GM19452 (cell line): ENCODE results near the gene UCHL1.
A peak's percentile ranks its signal among the peaks of the same experiment; 100 is the strongest.

ENCODE experiments used
- ATAC-seq: cut with Tn5 transposase; IDR thresholded peaks from one replicate; pipeline ENCODE4 v1.9.1; 2021; ENCODE audit not compliant: unreplicated experiment

Gene UCHL1

DNA sequence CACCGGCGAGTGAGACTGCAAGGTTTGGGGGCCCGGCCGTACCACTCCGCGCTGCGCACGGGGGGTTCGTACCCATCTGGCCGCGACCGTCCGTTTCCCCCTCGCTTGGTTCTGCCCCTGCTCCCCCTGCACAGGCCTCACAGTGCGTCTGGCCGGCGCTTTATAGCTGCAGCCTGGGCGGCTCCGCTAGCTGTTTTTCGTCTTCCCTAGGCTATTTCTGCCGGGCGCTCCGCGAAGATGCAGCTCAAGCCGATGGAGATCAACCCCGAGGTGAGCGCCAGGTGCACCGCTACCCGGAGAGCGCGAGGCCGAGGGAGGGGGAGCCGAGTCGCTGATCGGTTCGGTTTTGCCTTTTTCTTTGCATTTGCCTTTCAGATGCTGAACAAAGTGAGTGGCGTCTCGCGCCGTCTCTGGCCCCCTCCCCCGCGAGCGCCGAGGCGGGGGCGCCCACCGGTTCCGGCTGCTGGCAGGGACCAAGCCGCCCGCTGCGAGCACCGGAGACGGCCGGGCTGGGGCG is at the start of gene UCHL1:
TSS of gene UCHL1 (plus strand) at position 189 of the 517 bp plus-strand sequence. CDS start at position 238, 49 bp downstream.
- no peak for ATAC-seq

DNA sequence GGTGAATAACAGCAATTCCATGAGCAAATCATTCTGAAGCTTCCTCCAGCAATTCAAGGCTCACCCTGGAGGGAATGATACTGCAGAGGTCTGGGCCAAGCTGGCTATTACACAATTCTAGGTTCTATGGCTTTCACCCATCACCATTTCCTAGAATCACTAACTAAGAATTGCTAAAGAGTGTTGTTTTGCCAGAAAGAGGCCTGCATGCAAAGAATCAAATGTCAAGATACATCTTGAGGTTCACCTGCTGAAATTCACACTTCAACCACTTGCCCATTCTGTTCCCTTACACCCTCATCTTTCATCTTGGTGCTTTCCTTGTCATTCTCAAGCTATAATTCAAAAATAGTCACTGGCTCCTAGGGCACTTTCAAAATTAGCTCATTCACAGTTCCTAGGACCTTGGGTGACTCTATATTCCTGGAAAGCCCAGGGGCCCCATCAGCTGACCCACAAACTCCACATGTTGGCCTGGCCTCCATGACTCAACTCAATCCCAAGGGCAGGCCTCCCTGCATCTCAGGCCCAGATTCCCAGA is 49.4 kb upstream of the UCHL1 start:
- ATAC-seq = peak; percentile 44

DNA sequence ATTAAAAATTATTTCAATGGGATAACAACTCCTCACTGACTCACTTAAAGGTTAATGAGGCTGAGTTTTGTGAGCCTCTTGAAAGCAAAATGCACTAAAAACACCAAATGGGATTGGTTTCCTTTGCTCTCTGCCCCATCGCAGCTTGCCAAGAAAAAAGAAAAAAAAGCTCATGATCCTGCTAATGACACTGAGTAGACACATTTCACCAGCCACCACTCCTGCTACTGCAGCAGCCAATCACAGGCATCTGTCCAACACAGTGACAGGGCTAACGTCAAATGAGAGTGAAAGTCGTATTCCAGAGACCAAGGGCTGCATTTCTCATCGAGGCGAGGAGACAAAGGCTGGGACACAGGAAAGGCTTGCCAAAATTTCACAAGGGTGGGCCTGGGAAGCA is 47.5 kb upstream of the UCHL1 start:
- no peak for ATAC-seq

DNA sequence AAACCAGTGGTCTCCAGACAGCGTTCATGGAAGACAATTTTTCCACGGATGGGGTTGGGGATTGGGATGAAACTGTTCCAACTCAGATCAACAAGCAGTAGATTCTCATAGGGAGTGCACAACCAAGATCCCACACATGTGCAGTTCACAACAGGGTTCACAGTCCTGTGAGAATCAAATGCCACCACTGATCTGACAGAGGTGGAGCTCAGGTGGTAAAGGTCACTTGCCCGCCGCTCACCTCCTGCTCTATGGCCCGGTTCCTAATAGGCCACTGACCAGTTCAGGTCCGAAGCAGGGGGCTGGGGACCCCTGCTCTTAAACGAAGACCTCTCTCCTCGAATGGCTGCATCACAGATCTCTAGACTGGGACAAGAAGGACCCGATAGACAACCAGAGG is 46.8 kb upstream of the UCHL1 start:
- no peak for ATAC-seq

DNA sequence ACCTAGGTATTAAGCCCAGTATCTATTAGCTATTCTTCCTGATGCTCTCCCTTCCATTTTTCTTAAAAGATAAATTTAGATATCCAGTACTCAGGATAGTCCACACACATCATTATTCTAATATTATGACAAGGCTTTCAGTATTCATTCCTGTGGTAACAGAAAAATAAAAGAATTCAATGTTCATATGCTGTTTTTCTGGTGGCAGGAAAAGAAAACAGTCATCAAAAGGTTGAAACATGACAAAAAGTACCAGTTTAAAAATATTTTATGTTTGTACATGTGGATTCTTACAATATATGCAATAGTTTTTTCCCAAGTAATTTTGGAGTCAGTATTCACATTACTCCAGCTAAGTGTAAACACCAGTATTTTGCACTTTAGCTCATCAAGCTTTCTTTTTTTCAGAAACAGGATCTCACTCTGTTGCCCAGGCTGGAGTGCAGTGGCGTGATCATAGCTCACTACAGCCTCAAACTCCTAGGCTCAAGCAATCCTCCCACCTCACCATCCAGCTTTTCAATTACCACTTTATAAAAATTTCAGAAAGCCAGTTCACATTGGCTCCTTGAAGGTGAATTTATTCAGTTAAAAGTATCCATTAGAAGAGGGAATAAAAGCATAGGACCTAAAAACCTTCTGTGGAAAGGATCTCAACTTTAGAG is 44.6 kb upstream of the UCHL1 start:
- ATAC-seq = no peak

DNA sequence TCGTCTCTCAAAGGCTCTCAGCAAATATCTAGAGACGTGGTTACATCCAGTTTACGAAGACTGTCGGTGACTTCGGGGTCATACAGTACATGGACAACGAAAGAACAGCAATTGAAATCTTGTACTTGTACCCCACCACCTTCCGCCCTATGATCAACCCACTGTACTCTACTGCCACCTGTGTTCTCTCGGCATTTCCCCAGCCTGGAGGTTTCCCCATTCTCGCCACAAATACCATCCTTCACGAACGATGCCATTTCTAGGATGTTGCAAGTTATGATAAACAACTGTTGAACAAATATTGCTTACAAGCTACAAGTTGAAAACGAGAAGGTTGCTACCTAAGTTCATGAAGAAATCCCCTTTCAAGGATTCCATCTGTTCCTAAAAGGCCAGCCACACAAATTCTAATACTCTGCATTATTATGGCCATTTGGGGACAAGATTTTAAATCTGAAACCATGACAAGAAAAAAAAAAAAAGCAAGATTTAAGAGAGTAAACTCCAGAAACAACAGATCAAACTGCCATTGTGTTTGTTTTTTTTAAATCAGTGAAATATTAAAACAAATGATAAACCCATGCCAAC is 44.0 kb upstream of the UCHL1 start:
- no peak for ATAC-seq

DNA sequence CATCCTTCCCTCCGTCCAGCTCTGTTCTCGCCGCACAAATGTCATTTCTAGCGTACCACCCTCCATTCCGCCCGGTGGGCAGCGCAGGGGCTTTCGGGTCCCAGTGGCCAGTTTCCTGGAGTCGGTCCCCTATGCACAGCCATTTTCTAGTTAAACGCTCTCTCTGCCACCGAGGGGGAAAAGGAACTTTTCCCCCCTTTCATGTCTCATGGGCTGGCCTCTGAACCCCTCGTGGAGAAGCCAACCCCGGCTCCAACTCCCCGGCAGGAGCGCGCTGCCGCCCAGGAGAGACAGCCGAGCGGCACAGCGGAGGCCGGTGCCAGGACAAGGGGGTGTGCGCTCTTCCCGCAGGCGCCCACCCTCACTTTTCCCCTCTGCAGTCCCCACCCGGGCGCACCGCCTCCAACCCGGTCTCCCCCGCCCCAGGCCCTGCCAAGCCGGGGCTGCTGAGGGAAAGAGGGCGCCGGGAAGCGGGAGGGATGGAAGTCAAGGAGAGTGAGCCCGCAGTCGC is 43.0 kb upstream of the UCHL1 start:
- ATAC-seq = peak; percentile 1

DNA sequence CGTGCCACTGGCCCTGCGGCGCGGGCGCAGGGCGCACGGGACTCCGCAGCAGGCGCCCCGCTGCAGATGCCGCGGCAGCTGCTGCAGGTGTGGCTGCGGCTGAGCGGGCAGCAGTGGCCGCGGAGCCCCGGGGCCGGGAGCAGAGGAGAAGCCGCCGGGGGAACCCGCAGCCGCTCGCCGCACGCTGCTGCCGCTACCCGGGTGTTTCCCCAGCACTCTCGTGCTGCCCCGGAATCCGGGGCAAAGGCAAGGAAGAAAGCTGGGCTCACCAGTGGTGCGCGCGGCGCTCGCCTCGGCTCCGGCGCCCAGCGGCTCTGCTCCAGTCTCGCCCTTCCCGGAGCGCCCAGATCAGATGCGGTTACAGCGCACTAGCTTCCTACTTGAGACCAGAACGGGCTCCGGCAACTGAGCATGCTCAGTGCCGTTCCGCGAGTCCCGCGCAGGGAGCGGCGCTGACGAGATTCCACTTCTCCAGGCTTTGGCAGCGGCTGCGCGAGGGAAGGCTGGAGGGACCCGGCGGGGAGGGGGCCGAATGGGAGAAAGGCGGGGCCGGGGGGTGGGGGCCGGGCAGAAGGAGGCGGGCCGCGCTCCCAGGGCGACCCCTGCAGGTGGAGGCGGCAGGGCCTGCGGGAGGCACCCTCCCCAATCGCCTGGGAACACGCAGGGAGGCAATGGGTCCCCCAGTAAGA is 42.4 kb upstream of the UCHL1 start, which contains the start of gene APBB2:
TSS of gene APBB2 (minus strand) at position 407 of the 689 bp plus-strand sequence. CDS start 181,288 bp downstream, outside the sequence.
- peak; percentile 47 for ATAC-seq

DNA sequence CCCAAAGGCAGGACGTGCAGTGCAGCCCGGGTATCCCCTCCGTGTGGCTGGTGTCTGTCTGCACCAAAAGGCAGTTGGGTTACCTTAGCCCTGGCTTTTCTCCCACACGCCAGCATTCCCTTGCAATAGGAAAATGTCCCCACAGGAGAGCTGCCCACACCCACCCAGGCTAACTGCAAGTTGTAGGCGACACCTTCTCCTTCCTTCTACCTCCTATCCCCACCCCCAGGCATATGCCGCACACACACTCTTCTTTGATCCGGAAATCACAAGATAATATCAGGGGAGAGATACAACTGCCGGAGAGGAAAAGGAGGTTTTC is 41.9 kb upstream of the UCHL1 start:
- peak; percentile 1 for ATAC-seq

DNA sequence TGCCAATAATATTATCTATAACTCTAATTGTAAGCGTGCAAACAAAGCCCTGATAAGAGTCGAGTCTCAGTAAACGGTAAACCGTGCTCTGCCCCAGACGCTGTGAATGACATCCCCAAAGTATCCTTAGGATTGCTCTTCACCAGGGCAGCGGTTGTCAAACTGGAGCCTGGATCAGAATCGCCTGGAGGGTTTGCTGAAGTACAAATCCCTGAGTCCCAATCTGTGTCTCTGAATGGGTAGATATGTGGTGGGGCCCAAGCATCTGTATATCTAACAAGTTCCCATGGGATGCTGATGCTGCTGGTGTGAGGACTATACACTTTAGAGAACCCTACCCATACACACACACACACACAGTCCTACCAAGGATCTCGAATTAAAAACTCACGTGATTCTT is 41.6 kb upstream of the UCHL1 start:
- ATAC-seq = no peak

DNA sequence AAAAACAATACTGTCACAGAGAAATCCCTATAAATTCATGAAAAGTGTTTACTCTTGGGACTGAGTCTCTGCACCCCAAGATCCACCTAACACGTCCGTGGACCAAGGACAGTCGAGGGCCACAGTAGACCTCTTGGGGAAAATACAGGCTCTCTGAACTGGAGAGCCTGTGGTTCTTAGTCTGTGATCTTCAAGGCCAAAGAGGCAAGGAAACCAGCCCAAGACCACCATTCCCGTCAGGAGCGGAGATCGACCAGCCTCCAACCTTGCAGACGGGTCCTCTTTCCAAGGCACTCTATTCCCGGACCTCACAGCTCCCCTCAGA is 40.8 kb upstream of the UCHL1 start:
- peak; percentile 4 for ATAC-seq

DNA sequence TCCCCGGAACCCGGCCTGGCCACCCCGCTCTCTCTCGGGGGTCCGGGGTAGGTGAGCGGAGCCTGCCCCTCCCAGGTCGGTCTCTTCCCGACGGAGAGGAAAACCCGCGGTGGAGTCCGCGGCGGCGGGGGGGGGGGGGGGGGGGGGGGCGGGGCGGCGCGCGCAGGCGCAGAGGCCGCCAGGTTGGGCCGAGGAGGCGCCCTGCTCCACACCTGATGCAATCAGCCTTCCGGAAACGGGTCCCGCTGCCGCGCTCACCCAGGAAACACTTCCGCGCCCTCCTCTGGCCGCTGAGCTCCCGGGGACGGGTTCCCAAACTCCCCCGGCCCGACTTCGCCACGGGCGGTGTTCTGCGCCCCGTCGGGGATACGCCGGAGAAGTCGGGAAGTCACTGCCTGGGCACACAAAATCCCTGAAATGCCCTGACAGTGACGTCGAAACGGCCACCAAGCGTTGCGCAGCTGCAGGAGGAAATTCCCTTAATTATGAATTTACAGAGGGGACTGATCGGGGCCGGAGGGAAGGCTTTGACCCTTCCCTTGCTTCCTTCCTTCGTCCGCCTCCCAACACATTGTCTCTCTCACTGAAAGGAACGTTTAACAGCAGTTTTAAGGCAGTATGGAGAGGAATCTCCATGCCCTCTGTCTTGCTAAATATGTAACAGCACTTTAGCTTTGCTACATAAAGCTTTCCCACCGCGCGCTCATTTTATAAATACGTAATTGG is 40.3 kb upstream of the UCHL1 start:
- peak; percentile 52 for ATAC-seq

DNA sequence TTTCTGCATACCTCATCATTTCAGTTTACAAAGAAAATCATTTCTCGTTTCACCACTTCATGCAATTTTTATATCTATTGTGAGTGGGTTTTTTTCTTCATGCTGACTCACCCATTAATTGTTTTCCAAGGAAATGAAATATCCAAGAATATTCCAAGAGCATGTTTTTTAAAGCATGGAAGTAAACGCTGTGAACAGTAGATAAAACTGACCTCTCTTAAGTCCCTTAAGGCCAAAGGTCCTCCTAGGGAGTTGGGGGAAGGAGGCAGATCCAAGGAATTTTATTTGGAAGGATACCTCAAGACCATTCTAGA is 39.8 kb upstream of the UCHL1 start:
- no peak for ATAC-seq

DNA sequence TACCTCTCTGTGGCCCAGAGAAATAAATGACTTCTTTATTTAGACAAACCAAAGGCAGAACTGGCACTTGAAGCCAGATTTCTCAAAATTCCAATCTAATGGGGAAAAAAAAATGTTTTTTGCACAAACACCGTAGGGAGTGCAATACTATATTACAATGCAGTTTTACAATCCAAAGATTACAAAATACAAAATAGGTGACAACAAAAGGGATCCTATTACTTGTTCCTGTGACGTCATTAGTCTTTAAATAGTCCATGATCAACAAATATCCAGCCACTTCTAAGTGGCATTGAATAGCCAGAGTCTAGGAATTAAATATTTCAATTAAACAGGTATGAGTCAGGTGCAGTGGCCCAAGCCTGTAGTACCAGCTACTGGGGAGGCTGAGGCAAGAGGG is 39.4 kb upstream of the UCHL1 start:
- ATAC-seq = no peak

DNA sequence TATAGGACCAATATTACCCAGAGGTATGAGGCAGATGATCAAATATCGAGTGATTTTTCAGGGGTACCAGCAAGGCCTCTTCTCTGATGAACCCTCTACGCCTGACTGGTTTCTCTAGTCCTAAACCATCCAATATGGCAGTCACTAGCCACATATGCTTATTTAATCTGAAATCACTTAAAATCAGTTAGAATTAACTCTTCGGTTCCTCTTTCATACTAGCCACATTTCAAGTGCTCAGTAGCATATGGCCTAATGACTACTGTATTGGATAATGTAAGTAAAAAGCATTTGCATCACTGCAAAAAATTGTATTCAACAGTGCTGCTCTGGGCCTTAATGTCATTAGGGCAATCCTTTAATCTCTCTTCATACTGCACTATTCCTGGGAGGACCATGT is 38.0 kb upstream of the UCHL1 start:
- no peak for ATAC-seq

DNA sequence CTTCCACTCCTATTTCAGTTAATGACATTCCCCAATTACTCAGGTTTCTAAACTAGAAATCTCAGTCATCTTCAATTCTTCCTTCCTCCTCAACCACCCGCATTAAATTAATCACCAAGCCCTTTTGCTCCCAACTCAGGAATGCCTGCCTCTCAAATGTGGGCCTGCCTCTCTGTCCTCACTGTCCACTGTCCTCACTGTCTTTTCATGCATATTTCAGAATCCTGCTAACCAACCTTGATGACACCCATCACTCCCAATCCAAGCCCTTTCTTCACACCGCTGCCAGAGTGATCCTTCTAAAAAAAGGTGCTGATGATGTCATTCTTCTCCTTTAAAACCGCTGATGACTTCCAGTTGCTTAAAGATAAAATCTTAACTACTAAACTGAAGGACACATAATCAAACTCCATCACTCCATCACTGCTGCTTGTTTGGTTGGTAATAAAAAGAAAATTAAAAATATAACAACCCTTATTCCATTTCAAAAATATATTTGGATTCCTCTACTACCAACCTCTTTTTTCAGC is 37.2 kb upstream of the UCHL1 start:
- ATAC-seq = no peak

DNA sequence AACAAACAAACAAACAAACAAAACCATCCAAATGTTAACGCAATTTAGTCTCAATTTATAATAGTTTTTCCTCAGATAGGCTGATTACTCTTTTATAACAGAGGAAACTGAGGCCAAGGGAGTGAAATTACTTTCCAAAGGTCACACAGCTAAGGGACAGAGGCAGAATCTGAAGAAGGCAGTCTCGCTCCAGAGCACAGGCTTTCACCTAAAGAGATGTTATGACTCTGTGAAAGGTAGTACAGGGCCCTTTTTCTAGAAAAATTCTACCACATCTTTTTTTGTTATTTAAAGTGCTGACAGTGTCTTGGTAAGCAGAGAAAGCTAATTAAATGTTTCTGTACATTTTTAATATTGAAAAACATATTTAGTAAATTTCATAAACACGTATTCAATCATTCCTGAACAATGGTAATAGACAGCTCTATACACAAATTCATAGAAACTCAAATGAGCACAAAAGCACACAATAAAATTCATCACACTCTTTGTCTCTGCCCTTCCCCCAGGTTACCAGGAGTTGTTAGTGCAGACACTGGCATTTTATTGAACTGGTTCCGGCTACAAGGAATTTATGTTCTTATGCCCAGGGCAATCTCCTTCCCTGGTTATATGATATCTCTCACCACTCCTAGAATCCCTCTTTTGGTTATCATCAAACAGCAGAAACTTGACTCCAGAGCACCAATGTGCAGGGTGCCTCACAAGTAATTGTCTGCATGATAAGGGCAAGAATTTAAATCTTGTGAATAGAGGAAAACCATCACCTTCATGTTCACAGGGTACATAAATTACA is 34.7 kb upstream of the UCHL1 start:
- no peak for ATAC-seq

DNA sequence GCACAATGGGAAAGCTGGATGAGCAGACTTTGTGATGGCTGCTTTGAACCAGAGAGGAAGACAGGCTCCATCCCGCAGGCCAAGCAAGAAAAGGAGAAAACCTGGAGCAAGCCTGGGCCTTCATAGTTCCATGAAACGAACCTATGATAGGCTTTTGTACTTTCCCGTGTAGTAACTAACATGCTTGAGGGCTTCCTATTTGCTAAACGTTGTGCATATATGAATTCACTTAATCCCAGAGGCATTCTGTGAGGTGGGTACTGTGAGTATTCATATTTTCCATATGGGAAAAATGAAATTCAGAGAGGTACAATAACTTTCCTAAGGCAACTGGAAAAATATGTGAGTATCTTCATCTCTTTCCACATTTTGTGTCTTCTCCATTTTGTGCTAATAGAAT is 28.8 kb upstream of the UCHL1 start:
- no peak for ATAC-seq

DNA sequence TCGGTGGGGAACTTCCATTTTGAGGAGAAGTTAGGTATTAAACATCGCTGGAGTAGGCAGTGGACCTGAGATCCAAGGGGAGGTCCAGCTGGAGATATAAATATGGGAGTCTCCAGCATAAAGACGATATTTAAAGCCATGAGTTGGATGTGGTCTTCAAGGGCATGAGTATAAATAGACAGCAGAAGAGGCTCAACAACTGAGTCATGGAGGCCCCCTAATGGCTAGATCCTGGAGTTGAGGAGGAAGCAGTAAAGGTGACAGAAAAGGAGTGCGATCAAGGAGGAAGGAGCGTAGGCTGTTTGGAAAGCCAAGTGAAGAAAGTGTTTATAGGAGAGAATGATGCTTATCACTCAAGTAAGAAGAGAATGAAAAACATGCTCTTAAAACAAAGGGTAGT is 24.3 kb upstream of the UCHL1 start:
- no peak for ATAC-seq

DNA sequence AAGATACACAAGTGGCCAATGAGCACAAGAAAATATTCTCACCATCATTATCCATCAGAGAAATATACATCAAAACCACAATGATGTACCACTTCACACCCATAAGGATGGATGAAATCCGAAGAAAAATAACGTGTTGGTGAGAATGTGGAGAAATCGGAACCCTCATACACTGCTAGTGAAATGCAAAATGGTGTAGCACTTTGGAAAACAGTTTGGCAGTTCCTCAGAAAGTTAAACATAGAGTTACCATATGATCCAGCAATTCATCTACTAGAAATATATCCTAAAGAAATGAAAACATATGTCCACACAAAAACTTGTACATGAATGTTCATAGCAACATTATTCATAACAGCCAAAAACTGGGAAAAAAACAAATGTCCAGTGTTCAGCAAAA is 23.9 kb upstream of the UCHL1 start:
- ATAC-seq = no peak
